Sigmoid colon (tissue), 4 donors: ENCODE data around the gene CCDC57.

Experiments
- CTCF ChIP-seq, 4 experiments: fragments of 450-650 bp in 3 of 4; fragments of 200-600 bp in 1 of 4; IDR thresholded peaks; one replicate each; pipeline ENCODE4 v1.5.1; 2016 to 2019; ENCODE audit warnings: antibody characterized with exemption in 4 of 4, mild to moderate bottlenecking in 3 of 4, moderate library complexity in 2 of 4
- EP300 ChIP-seq, 4 donors: sonication (generic); formaldehyde crosslinking; IDR thresholded peaks; one replicate each; pipeline ENCODE4 v1.6.1; 2017; ENCODE audit warnings: antibody characterized with exemption in 4 of 4
- POLR2A ChIP-seq, 2 donors: fragments of 450-650 bp; IDR thresholded peaks; one replicate each; pipeline ENCODE4 v1.6.1; 2016; ENCODE audit warnings: antibody characterized with exemption in 2 of 2, mild to moderate bottlenecking in 2 of 2, moderate library complexity in 2 of 2

- TF ChIP-seq CTCF (IDR thresholded peaks at IDR 0.05), result no peak
- TF ChIP-seq EP300 (IDR thresholded peaks at IDR 0.05), result no peak
- no peak for TF ChIP-seq POLR2A (IDR thresholded peaks at IDR 0.05)
Observed at GRCh38 chr17:82216301-82217119, 3.9 kb upstream of the CCDC57 start.
